Sigmoid colon (tissue), 7 donors: ENCODE results near the gene DNAJB13. TPM values are rescaled to one million over a fixed set of nuclear protein-coding genes. Genes with fewer than 3 reads are reported as not detected.
A peak's percentile ranks its signal among the peaks of the same experiment; 100 is the strongest.

Experiments
- DNase-seq: peaks from one replicate; pipeline ENCODE4 v3.0.0-alpha.2; 2019
- H3K27ac ChIP-seq, 4 donors: fragments of 200-600 bp; sonication (generic); one replicate each; pipeline ENCODE4 v1.5.1; 2016 to 2019; ENCODE audit warnings: mild to moderate bottlenecking in 1 of 4
- H3K27me3 ChIP-seq, 3 donors: fragments of 200-600 bp; sonication (generic); one replicate each; pipeline ENCODE4 v1.5.1; 2019; ENCODE audit warnings: mild to moderate bottlenecking in 1 of 3
- H3K36me3 ChIP-seq, 4 donors: fragments of 200-600 bp; sonication (generic); one replicate each; pipeline ENCODE4 v1.5.1; 2016 to 2019
- H3K4me1 ChIP-seq, 4 donors: fragments of 200-600 bp; sonication (generic); one replicate each; pipeline ENCODE4 v1.5.1; 2017 to 2019
- H3K4me3 ChIP-seq, 4 donors: fragments of 200-600 bp; sonication (generic); one replicate each; pipeline ENCODE4 v1.5.1; 2017 to 2019; ENCODE audit warnings: mild to moderate bottlenecking in 2 of 4, moderate library complexity in 1 of 4
- H3K9me3 ChIP-seq, 4 donors: fragments of 200-600 bp in 3 of 4; sonication (generic) in 3 of 4; one replicate each; pipeline versions ENCODE4 v1.5.1 to v1.6.1; 2013 to 2019
- CTCF ChIP-seq, 4 experiments: fragments of 450-650 bp in 3 of 4; fragments of 200-600 bp in 1 of 4; IDR thresholded peaks; one replicate each; pipeline ENCODE4 v1.5.1; 2016 to 2019; ENCODE audit warnings: antibody characterized with exemption in 4 of 4, mild to moderate bottlenecking in 3 of 4, moderate library complexity in 2 of 4
- EP300 ChIP-seq, 4 donors: sonication (generic); formaldehyde crosslinking; IDR thresholded peaks; one replicate each; pipeline ENCODE4 v1.6.1; 2017; ENCODE audit warnings: antibody characterized with exemption in 4 of 4
- POLR2A ChIP-seq, 2 donors: fragments of 450-650 bp; IDR thresholded peaks; one replicate each; pipeline ENCODE4 v1.6.1; 2016; ENCODE audit warnings: antibody characterized with exemption in 2 of 2, mild to moderate bottlenecking in 2 of 2, moderate library complexity in 2 of 2
- POLR2AphosphoS5 ChIP-seq, 4 donors: sonication (generic); formaldehyde crosslinking; IDR thresholded peaks; one replicate each; pipeline ENCODE4 v1.6.1; 2017; ENCODE audit warnings: antibody characterized with exemption in 4 of 4
- WGBS, 2 donors: extraction: QIAGEN DNeasy Blood & Tissue Kit; methylation state at CpG; one replicate each; pipeline ENCODE4 v1.1.7; 2013; 5-methylcytosine and 5-hydroxymethylcytosine counted together
- intact Hi-C: fragments of 100-400 bp; cut with DNase I; formaldehyde crosslinking; loops from one replicate; pipeline ENCODE4 v1.15.1; 2023
- polyA plus RNA-seq, 3 donors: library from polyadenylated mRNA; stranded (reverse); fragments of 200-250 nt; gene quantifications; one replicate each; pipeline ENCODE4 v1.2.3, GENCODE V29; 2013
- total RNA-seq, 4 donors: library from RNA; depleted of rRNA; stranded (reverse); fragments of >200 nt; gene quantifications; one replicate each; pipeline ENCODE4 v1.1.0, GENCODE V29; 2016
- donor health status: healthy with polysubstance abuse.
- donor health status: Bipolar disorder and iron deficiency.
- donor health status: healthy.

The DNAJB13 gene
- total and polyA plus RNA-seq, 7 donors = 0.27 TPM; not detected in 6

- peaks cover 0 to 14% (median 0%) of the 10 kb centered on the region in 3 donors for H3K27me3 ChIP-seq
- no peaks in the 10 kb centered on the region for H3K4me1 ChIP-seq
- intact Hi-C loops = no loop called here
- no peaks in the 10 kb centered on the region for H3K9me3 ChIP-seq
- no peak for DNase-seq
- 83 to 88% methylated on average over 18 of the region's 18 CpGs for WGBS, 2 donors
- no peaks in the 10 kb centered on the region for H3K36me3 ChIP-seq
- no peak for TF ChIP-seq POLR2A (IDR thresholded peaks at IDR 0.05)
- no peak for TF ChIP-seq CTCF (IDR thresholded peaks at IDR 0.05)
- TF ChIP-seq POLR2AphosphoS5 (IDR thresholded peaks at IDR 0.05) = no peak
- no peak for TF ChIP-seq EP300 (IDR thresholded peaks at IDR 0.05)
- H3K27ac ChIP-seq = no peak overlapping the region
- H3K4me3 ChIP-seq = no peak overlapping the region
These were observed 7.8 kb downstream of the DNAJB13 start for GRCh38 chr11:73958521-73959141.

- no peak overlapping the region for H3K4me3 ChIP-seq
- no peak for DNase-seq
- WGBS, 2 donors = 73 to 79% methylated on average over 4 of the region's 4 CpGs
- no peak for TF ChIP-seq POLR2AphosphoS5 (IDR thresholded peaks at IDR 0.05)
- no peak for TF ChIP-seq CTCF (IDR thresholded peaks at IDR 0.05)
- no peak for TF ChIP-seq EP300 (IDR thresholded peaks at IDR 0.05)
- no peak for TF ChIP-seq POLR2A (IDR thresholded peaks at IDR 0.05)
- no peak overlapping the region for H3K27ac ChIP-seq
- intact Hi-C loops = loop anchor here (10.0 kb wide), 1 partner anchor 133 kb away; no protein-coding TSS in a partner anchor
- peaks cover 0 to 9% (median 5%) of the 10 kb centered on the region in 4 donors for H3K4me1 ChIP-seq
- no peaks in the 10 kb centered on the region for H3K9me3 ChIP-seq
- peaks cover 0 to 17% (median 0%) of the 10 kb centered on the region in 3 donors for H3K27me3 ChIP-seq
- H3K36me3 ChIP-seq = no peaks in the 10 kb centered on the region
These were observed 10.5 kb downstream of the DNAJB13 start for GRCh38 chr11:73961321-73961720.

- Histone ChIP-seq H3K4me3 (no peak overlapping the region), H3K9me3 (no peaks in the 10 kb centered on the region), H3K4me1 (peaks cover 0 to 9% (median 5%) of the 10 kb centered on the region in 4 donors), H3K27ac (no peak overlapping the region), H3K36me3 (no peaks in the 10 kb centered on the region), H3K27me3 (peaks cover 0 to 8% (median 0%) of the 10 kb centered on the region in 3 donors)
- 86 to 88% methylated on average over 7 of the region's 7 CpGs for WGBS, 2 donors
- DNase-seq = no peak
- intact Hi-C loops = loop anchor here (10.0 kb wide), 1 partner anchor 133 kb away; no protein-coding TSS in a partner anchor
- TF ChIP-seq POLR2AphosphoS5 (IDR thresholded peaks at IDR 0.05) (no peak), EP300 (IDR thresholded peaks at IDR 0.05) (no peak), POLR2A (IDR thresholded peaks at IDR 0.05) (no peak), CTCF (IDR thresholded peaks at IDR 0.05) (no peak)
These were observed 11.4 kb downstream of the DNAJB13 start for GRCh38 chr11:73962101-73962705.

- 84% methylated on average over 8 of the region's 8 CpGs for WGBS, 2 donors
- Histone ChIP-seq H3K36me3 (no peaks in the 10 kb centered on the region), H3K27me3 (peaks cover 0 to 6% (median 0%) of the 10 kb centered on the region in 3 donors), H3K4me3 (no peak overlapping the region), H3K27ac (no peak overlapping the region), H3K9me3 (no peaks in the 10 kb centered on the region), H3K4me1 (peaks cover 0 to 9% (median 5%) of the 10 kb centered on the region in 4 donors)
- intact Hi-C loops = loop anchor here (1.0 to 10.0 kb wide), 2 partner anchors 54 to 131 kb away; no protein-coding TSS in a partner anchor
- TF ChIP-seq POLR2A (IDR thresholded peaks at IDR 0.05) = no peak
- TF ChIP-seq POLR2AphosphoS5 (IDR thresholded peaks at IDR 0.05) = no peak
- TF ChIP-seq EP300 (IDR thresholded peaks at IDR 0.05) = no peak
- TF ChIP-seq CTCF (IDR thresholded peaks at IDR 0.05) = no peak
- DNase-seq = peak; percentile 10
These were observed 13.0 kb downstream of the DNAJB13 start for GRCh38 chr11:73963861-73964260.
